GM06990 (cell line): Measurements from ENCODE around the gene SNAPC2.

Experiments used
- DNase-seq: peaks from one replicate; pipeline ENCODE4 v3.0.0-alpha.2; 2011; ENCODE audit not compliant: insufficient read length; ENCODE audit errors: extremely low read depth
- H3K27me3 ChIP-seq: replicated peaks from 2 replicates; pipeline ENCODE4 v1.6.0; 2011; ENCODE audit warnings: low read length; ENCODE audit not compliant: control insufficient read depth, insufficient read depth
- H3K36me3 ChIP-seq: 2 replicates; pipeline ENCODE4 v1.5.1; 2011; ENCODE audit warnings: low read length; ENCODE audit not compliant: control insufficient read depth, insufficient read depth
- H3K4me3 ChIP-seq: replicated peaks from 2 replicates; pipeline ENCODE4 v1.5.1; 2011; ENCODE audit warnings: low read depth, mild to moderate bottlenecking, control low read depth, low read length
- CTCF ChIP-seq: IDR thresholded peaks from 2 replicates; pipeline ENCODE4 v1.5.1; 2011; ENCODE audit warnings: low read length, control low read depth, mild to moderate bottlenecking, inconsistent platforms; ENCODE audit not compliant: insufficient read depth, poor library complexity, severe bottlenecking

SNAPC2 gene

GRCh38 chr19:7905859-7906258 is 14.3 kb upstream of the SNAPC2 start:
- H3K4me3 ChIP-seq, result no peak overlapping the region
- no peaks in the 10 kb centered on the region for H3K27me3 ChIP-seq
- DNase-seq, result no peak
- no peak for TF ChIP-seq CTCF
- peaks cover 5% of the 10 kb centered on the region for H3K36me3 ChIP-seq

- peak; percentile 25 for DNase-seq
- Histone ChIP-seq H3K36me3 (peaks cover 8% of the 10 kb centered on the region), H3K27me3 (no peaks in the 10 kb centered on the region), H3K4me3 (no peak overlapping the region)
- no peak for TF ChIP-seq CTCF
These were observed 13.0 kb upstream of the SNAPC2 start for GRCh38 chr19:7907122-7907521.

GRCh38 chr19:7907544-7907943 is 12.6 kb upstream of the SNAPC2 start:
- peaks cover 9% of the 10 kb centered on the region for H3K36me3 ChIP-seq
- no peak for TF ChIP-seq CTCF
- DNase-seq, result no peak
- no peak overlapping the region for H3K4me3 ChIP-seq
- H3K27me3 ChIP-seq, result no peaks in the 10 kb centered on the region

GRCh38 chr19:7908078-7908699 is 11.9 kb upstream of the SNAPC2 start:
- Histone ChIP-seq H3K27me3 (no peaks in the 10 kb centered on the region), H3K4me3 (no peak overlapping the region), H3K36me3 (peaks cover 10% of the 10 kb centered on the region)
- no peak for DNase-seq
- no peak for TF ChIP-seq CTCF

GRCh38 chr19:7908742-7909461 is 11.2 kb upstream of the SNAPC2 start:
- TF ChIP-seq CTCF, result no peak
- Histone ChIP-seq H3K4me3 (no peak overlapping the region), H3K36me3 (peaks cover 10% of the 10 kb centered on the region), H3K27me3 (no peaks in the 10 kb centered on the region)
- DNase-seq, result no peak
